LNCaP clone FGC (cell line): ENCODE measurements around the gene ZBTB1.

ENCODE experiments used
- DNase-seq: peaks from one replicate; pipeline ENCODE4 v3.0.0-alpha.2; 2011; ENCODE audit warnings: low read depth
- H3K4me3 ChIP-seq: 2 replicates; pipeline ENCODE4 v1.5.1; 2011; ENCODE audit warnings: mild to moderate bottlenecking, low read depth, low read length, control low read depth
- TF ChIP-seq, protein P1 (sequence below): IDR thresholded peaks from 2 replicates; pipeline ENCODE4 v1.5.1; 2012; ENCODE audit warnings: mild to moderate bottlenecking; ENCODE audit not compliant: control insufficient read depth, insufficient read depth; ENCODE audit errors: extremely low read depth

Gene ZBTB1

DNA sequence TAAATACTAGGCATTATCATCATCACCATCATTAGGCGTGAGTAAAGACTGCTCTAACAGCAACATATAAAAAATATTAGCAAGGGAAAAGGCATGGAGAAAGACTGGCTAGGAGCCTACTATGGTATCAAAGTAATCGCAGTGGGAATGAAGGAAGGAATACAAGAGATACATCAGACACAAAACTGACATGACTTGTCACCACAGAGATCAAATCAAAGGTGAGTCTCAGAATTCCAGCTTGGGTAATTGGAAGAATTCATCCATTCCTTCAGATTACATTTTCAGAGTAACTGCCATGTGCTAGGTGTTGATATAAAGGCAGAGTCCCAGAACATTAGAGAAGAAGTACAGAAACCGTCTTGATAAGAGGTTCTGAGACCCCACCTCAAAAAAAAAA is 11.1 kb upstream of the ZBTB1 start:
- H3K4me3 ChIP-seq, result no peak overlapping the region
- DNase-seq, result no peak
- TF ChIP-seq, protein P1, sequence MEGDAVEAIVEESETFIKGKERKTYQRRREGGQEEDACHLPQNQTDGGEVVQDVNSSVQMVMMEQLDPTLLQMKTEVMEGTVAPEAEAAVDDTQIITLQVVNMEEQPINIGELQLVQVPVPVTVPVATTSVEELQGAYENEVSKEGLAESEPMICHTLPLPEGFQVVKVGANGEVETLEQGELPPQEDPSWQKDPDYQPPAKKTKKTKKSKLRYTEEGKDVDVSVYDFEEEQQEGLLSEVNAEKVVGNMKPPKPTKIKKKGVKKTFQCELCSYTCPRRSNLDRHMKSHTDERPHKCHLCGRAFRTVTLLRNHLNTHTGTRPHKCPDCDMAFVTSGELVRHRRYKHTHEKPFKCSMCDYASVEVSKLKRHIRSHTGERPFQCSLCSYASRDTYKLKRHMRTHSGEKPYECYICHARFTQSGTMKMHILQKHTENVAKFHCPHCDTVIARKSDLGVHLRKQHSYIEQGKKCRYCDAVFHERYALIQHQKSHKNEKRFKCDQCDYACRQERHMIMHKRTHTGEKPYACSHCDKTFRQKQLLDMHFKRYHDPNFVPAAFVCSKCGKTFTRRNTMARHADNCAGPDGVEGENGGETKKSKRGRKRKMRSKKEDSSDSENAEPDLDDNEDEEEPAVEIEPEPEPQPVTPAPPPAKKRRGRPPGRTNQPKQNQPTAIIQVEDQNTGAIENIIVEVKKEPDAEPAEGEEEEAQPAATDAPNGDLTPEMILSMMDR, result no peak

DNA sequence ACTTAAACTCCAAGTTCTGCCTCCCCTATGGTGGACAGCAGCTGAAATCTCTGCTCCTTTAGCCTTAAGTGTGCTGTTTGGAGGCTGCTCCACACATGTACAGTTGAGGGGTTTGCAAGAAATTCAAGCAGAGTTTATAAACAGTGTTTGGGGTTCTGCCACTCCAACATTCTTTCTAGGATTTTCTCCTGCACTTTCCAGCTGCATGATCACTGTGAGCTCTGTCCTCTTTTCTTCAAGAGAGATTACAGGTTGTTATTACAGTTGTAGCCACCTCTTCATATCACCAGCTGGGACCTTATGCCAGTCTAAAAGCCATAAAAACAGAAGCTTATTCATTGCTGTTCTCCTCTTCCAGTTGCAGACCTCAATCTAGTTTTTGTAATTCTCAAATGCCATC is 9.3 kb upstream of the ZBTB1 start:
- no peak for DNase-seq
- H3K4me3 ChIP-seq, result no peak overlapping the region
- TF ChIP-seq, protein P1, result no peak

DNA sequence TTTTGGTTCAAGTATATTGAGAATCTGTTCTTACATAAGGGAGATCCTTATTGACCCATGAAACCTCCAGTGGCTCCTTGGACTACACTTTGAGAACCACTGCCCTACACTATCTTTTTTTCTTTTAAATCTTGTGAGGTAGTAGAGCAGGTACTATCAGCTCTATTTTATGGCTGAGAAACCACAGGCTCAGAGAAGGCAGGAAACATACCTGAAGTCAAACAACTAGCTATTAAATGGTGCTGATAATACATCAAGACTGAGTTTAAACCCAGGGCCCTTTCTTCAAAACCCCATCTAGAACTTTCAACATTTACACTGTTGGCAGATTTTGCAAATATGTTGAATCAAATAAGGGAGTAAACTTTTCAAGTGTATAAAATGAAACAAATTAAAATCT is 7.8 kb upstream of the ZBTB1 start:
- H3K4me3 ChIP-seq, result no peak overlapping the region
- no peak for DNase-seq

DNA sequence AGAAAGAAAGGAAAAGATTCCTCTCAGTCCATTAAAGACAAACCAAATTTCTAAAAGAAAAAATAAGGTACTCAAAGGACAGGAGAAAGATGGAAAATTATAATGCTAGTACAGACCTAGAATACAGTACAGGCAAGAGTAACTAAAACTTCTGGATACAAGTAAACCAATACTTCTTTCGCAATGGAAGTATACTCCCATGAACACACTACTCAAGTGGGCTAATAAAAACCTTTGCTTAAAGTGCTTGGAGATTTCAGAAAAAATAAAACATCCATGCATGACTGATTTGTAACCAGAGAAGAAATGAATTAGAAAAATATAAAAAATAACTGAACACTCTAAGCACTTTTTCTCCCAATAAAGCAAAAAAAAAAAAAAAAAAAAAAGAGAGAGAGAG is 4.5 kb upstream of the ZBTB1 start:
- TF ChIP-seq, protein P1, result no peak
- H3K4me3 ChIP-seq, result no peak overlapping the region
- DNase-seq, result no peak

More for the DNA sequence above, 7.8 kb upstream of the ZBTB1 start:
- TF ChIP-seq, protein P1, result no peak

DNA sequence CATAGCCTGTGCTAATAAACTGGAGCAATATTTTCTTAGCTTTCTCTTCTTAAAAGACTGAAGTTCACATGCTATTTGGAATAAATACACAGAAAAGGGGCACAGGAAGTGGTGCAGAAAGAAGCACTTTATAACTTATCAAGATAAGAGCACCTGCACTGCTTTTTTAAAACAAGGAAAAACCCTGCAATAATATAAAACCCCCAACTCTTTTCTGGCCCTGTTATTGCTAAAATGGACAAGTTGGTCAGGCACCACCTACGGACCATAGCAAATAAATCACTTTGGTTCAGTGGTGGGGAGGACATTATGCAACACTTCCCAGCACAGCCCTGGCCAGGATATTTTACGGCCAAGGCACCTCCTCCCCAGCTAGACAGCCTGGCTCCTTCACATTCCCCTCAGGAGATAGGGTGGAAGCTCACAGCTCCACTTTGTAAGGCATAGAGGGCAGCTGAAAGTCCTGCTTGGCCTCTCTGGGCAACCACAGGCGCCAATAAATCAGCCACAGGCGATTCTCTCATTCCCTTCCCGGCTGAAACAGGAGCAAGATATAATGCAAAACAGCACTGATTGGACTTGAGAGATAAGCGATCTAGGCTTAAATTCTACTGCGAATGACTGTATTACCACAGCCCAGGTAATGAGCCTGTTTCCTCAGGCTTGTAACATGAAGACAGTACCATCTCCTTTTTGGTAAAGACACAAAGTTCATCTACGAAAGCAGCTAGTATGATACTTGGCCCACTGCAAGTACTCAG is 3.0 kb upstream of the ZBTB1 start:
- no peak for DNase-seq
- TF ChIP-seq, protein P1, result no peak; the same call in 1 of the 2 replicates
- H3K4me3 ChIP-seq, result peak overlapping the region; percentile 75

GRCh38 chr14:64502456-64502855 is 2.1 kb upstream of the ZBTB1 start:
- TF ChIP-seq, protein P1, result no peak
- peak overlapping the region; percentile 75 for H3K4me3 ChIP-seq
- DNase-seq, result no peak

GRCh38 chr14:64502887-64503433 is 1.6 kb upstream of the ZBTB1 start:
- H3K4me3 ChIP-seq, result peak overlapping the region; percentile 75
- TF ChIP-seq, protein P1, result no peak
- no peak for DNase-seq
